GM12801 (cell line): ENCODE results near the gene CTDSPL2.

Source experiments
- TF ChIP-seq, protein P1 (sequence below): IDR thresholded peaks from one replicate; pipeline ENCODE4 v1.5.1; 2011; ENCODE audit warnings: control low read depth; ENCODE audit not compliant: insufficient read length; ENCODE audit errors: extremely low read depth

The CTDSPL2 gene

GRCh38 chr15:44458429-44458828 is 31.0 kb downstream of the CTDSPL2 start:
- TF ChIP-seq, protein P1, sequence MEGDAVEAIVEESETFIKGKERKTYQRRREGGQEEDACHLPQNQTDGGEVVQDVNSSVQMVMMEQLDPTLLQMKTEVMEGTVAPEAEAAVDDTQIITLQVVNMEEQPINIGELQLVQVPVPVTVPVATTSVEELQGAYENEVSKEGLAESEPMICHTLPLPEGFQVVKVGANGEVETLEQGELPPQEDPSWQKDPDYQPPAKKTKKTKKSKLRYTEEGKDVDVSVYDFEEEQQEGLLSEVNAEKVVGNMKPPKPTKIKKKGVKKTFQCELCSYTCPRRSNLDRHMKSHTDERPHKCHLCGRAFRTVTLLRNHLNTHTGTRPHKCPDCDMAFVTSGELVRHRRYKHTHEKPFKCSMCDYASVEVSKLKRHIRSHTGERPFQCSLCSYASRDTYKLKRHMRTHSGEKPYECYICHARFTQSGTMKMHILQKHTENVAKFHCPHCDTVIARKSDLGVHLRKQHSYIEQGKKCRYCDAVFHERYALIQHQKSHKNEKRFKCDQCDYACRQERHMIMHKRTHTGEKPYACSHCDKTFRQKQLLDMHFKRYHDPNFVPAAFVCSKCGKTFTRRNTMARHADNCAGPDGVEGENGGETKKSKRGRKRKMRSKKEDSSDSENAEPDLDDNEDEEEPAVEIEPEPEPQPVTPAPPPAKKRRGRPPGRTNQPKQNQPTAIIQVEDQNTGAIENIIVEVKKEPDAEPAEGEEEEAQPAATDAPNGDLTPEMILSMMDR, result no peak

- TF ChIP-seq, protein P1, result no peak
Measured at GRCh38 chr15:44468709-44469385, 41.4 kb downstream of the CTDSPL2 start.

- TF ChIP-seq, protein P1, result no peak
Measured at GRCh38 chr15:44471885-44472455, 44.5 kb downstream of the CTDSPL2 start.

GRCh38 chr15:44479343-44479742 is 51.9 kb downstream of the CTDSPL2 start:
- TF ChIP-seq, protein P1, result no peak

DNA sequence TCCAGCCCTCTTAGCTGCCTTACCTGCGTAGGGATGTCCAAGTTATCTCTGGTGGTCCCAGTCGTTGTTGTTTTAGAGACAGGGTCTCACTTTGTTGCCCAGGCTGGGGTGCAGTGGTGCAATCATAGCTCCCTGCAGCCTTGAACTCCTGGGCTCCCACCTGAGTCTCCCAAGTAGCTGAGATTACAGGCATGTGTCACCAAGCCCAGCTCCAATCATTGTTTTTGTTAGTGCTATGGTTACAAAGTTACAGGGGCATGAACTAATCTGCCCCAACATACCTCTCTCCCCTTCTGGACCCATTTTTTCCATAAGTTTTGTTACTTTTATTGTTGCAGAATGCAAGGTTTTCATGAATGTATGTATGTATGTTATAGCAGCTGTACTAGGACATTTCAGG is 54.7 kb downstream of the CTDSPL2 start:
- TF ChIP-seq, protein P1, result no peak

GRCh38 chr15:44485880-44486279 is 58.5 kb downstream of the CTDSPL2 start:
- TF ChIP-seq, protein P1, result no peak

GRCh38 chr15:44489464-44489863 is 62.0 kb downstream of the CTDSPL2 start:
- TF ChIP-seq, protein P1, result no peak
